Raji (cell line): ENCODE results near the gene MAML3.

Source experiments
- POLR2A ChIP-seq: IDR thresholded peaks from 2 replicates; pipeline ENCODE4 v1.6.1; 2011; ENCODE audit warnings: low read depth, low read length, control low read depth; ENCODE audit not compliant: insufficient read depth

MAML3 gene

DNA sequence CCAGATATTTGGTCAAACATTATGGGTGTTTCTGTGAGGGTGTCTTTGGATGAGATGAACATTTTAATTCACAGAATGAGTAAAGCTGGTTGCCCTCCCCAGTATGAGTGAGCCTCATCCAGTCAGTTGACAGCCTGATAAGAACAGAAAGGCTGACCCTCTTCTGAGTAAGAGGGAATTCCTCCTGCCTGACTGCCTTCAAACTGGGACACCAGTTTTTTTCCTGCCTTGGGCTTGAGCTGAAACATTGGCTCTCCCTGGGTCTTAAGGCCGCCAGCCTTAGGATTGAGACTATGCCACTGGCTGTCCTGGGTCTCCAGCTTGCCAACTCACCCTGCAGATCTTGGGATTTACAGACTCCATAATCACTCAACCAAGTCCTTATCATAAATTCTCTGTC, 14.5 kb upstream of the MAML3 start:
- TF ChIP-seq POLR2A, result no peak

DNA sequence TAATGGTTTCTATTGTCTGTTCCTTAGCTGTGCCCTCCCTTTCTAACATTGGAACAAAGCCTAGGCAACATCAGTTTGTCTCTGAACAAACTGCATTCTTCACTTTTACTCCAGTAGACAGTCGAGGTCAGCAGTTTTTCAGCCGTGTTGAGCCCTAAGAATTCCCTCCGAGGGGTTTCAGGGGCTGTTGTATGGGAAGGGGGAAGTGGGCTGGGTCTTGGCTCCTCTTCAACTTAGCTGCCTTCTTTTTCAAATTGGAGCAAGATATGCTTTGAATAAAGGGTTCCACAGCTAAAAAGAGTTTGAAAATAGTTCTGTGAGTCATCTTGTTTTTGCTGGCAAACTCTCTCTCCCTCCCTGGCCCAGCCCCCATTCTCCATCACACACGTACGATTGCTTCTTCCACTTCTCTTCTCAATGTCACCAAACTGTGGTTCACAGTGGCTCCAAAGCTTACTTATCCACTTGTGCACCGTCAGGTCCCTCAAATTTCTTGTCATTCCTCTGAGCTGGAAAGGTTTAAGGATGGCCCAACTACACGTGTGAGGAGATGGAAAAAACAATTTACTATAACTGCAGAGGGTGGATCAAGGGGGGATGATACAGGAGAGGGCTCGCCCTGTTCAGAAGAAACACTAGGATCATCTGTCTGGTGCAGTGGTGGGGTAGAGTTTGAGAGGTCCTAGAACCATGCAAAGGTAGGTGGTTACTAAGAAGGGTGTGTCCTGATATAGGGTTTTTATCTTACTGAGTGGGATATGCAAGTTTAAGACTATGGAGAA, 9.2 kb upstream of the MAML3 start:
- TF ChIP-seq POLR2A, result no peak

DNA sequence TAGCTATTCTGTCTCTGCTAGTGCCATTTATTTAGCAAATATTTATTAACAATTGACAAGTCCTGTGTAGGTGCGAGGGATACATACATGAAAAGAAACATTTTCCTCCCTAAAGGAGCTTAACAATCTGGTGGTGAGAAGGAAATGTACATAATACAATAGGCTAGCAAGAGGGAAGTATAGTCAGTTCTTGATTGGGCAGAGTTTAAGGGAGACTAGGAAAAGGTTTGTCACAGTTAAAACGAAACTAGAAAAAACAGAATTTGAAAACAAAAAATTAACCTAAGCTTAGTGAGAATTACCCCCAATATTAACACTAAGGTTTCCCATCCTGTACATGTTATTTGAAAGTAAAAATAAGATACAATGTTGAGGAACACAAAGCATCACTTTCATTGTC, 8.6 kb upstream of the MAML3 start:
- TF ChIP-seq POLR2A, result no peak

DNA sequence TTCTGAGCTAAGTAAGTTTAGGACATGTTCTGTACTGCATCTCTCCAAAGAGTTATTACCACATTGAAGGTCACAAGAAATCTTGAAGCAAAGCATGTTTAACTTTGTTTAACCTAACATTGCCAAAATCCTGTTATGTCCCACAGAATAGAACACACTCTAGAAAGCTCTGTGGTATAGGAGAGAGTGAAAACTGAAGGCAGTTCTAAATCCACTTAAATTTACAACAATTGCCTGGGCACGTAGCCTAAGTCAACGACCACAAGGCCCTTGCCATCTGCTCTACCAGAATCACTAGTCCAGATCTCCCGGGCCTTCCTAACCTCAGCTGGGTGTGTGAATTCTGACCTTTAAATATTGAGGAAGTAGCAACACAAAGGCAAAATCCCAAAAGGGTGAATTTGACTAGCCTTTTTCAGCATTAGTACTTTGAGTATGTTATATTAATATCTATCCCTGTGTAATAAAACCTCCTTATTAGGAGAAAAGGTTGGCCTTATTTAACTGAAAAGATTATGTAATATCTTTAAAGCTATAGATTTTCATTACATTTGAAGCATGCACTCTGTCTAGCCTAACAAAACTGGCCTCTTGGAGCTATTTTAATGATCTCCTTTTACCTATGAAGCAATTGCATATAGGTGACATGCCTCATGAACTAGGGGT, 4.5 kb upstream of the MAML3 start:
- TF ChIP-seq POLR2A, result no peak

DNA sequence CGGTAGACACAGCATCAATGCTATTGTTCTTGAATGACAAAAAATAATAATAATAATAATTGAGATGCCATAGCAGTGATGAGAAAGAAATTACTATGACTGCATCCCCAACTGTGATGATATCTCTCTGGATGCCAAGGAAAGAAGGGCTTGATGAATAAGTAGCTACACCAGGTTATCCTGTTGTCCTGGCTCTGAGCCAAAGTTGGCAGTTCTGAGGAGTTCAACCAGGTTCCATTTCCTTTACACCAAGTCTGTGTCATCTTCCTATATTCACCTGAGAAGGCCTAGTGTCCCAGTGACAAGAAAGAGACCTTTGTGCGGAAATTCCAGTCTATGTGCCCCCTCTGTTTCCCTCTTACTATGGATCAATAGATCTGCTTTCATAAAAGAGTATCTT, 3.4 kb upstream of the MAML3 start:
- TF ChIP-seq POLR2A, result no peak

DNA sequence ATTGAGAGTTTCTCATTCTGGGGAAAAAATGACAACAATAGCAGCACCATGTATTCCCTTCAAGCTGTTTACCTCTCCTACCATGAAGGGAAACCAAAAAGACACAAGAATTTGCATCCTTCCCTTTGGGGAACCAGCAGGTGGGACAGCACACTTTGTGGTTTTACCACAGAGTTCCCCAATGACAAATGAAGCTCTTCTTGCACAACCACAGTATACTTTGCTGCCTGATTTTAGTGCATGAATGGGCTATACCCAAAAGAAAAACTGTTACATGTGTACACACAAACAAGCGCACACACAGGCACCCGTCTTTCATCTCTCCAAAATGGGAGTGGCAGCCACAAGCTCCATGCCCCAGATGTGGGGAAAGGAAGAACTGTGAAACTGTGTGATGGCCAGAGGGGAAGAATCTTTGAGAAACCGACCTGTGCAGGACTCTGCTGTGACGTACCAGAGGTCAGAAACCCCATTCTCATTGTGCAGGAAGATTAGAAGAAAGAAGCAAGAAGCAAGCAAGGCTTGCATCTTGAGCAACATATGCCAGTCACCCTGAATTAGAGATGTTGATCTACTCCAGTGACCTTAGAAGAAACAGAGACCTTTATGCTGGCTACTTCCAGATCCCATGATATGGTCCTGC, 2.7 kb upstream of the MAML3 start:
- no peak for TF ChIP-seq POLR2A

DNA sequence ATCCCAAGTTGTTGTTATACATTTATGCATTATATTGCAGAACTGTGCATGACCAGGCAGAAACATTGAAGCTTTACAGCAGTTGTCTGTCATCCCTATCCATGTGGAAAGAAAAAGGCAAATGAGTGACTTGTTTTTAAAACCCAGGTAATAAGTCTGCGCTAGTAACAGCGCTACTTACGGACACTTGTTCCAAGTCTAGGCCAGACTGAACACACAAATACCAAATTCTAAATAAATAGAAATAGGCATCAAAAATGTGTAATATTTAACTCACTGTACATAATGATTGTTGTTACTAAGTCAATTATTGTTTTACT, 548 bp upstream of the MAML3 start:
- no peak for TF ChIP-seq POLR2A

DNA sequence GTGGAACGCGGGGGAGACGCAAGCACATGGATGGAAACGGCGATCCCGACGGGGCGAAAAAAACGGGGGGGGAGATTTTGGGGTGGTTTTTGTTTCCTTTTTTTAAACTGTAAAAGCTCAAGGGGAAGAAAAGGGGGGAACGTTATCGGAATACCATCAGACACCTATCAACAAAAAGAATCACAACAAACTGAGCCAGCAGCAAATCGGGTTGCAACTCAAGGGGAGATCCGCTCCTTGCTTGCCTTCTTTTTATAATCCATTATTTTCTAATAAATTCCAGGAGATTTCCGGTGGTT, 616 bp downstream of the MAML3 start:
- no peak for TF ChIP-seq POLR2A

DNA sequence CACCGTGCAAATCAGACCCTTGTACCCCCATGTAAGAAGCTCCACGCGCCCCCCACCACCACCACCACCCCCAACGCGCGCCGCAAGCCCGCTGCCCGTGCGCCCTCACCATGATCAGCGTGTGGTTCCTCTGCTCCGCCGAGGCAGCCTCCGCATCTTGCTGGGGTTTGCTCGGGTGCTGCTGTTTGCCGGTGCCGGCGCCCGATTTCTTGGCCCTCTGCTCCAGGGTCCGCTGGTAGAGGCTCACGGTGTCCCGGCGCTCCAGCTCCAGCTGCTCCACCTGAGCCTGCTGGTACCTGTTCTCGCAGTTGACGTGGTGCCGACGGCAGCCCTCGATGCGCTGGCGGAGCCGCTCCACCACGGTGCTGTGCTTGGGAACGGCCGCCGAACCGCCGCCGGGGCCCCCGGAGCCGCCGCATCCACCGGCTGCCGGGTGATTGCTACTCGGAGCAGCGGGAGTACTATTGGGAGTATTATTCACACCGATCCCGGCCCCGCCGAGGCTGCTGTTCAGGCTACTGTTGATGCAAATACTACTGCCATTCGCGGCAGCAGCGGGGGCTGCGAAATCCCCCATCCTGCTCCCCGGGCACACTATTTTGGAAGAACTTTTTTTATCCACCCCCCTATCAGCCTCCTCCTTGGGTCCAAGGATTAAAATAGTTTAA, 1.1 kb downstream of the MAML3 start:
- TF ChIP-seq POLR2A, result no peak

DNA sequence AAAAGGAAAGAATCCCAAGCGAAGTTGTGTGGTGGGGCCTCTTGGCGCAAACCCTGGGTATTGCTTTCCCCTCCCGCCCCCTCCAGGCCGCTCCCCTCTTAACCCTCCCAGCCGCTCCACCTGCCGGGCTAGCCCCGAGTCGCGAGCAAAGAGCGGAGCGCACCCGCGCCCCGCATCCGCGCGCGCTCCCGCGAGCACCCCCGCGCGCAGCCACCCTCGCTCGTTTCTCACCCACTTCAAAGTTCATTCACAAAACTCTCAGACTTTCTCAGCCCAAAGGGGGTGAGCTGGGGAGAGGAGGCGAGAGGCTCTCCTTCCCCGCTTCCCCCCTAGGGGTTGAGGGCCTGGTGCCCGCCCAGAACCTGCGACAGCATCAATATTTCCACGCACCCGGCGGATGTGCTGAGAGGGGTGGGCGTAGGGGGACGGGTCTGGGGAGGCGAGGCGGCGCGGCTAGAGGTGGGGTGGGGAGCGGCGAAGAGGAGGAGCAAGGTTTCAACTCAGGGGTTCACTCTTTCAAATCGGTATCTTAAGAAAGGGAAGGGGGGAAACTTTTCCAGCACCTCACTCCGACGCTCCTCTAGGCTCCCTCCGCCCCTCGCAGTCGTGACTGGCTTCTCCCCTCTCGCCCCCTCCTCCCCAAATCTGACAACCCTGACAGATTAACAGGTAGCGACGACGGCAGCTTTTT, 1.8 kb downstream of the MAML3 start:
- TF ChIP-seq POLR2A, result no peak

DNA sequence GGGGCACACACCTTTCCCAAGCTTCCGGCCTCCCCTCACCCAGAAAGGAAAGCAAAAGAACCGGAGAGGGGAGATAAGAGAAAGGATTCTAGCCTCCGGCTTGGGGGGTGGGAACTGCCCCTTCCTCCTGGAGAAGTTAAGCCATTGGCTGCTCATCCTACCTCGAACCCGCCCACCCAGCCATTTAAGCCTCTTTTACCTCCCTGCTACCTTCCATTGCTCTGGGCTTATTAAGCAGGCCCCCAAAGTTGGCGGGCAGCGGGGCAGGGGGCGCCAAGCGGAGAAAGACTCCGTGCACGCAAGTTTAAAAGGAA, 2.3 kb downstream of the MAML3 start:
- TF ChIP-seq POLR2A, result 0 out of 2 replicates have a peak, but pooled peaks have one; percentile 18

DNA sequence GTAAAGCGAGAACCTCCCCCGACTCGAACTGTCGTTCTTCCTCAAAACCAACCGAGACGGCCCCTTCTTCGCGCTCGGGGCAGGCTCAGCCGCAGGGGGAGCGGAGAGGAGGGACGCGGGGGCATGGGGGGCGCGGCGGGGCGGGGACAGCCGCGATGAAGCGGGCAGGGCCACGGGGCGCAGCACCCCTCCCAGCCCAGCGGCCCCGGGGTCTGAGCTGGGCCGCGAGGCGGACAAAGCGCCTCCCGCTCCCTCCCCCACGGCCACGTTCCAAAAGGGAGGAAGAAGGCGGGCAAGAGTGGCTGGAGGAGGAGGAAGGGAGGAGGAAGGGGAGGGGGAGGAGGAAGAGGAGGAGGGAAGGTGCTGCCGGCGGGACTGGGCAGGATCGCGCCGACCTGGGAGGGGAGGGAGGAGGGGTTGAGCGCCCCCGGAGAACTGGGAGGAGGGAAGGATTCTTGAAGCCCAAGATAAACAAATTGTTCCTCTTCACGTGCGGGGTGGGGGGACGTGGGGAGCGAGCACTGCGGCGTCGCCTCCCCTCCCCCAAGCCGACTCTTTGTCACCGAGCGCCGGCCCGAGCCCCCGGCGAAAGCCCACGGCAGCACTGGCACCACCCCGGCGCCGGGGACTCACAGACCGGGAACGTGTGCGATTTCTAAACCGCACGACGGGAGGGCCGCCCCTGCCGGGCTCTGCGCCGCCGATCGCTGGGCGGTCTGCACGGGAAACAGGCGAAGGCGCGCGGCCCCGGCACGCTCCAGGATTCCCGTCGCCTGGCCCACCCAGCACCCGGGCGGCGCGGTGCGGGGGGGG, 2.9 kb downstream of the MAML3 start:
- TF ChIP-seq POLR2A, result 0 out of 2 replicates have a peak, but pooled peaks have one; percentile 16

DNA sequence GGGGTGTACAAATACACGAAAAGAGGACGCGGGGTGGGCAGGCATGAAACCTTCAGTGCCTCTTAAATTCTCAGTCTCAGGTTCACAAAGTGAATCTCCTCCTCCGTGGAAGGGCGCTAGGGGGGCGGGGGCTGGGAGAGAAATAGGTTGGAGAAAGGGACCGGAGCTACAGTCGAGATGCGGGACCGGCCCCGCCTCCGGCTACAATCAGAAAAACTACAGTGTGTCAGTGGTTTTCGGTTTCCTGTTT, 3.4 kb downstream of the MAML3 start:
- no peak for TF ChIP-seq POLR2A

DNA sequence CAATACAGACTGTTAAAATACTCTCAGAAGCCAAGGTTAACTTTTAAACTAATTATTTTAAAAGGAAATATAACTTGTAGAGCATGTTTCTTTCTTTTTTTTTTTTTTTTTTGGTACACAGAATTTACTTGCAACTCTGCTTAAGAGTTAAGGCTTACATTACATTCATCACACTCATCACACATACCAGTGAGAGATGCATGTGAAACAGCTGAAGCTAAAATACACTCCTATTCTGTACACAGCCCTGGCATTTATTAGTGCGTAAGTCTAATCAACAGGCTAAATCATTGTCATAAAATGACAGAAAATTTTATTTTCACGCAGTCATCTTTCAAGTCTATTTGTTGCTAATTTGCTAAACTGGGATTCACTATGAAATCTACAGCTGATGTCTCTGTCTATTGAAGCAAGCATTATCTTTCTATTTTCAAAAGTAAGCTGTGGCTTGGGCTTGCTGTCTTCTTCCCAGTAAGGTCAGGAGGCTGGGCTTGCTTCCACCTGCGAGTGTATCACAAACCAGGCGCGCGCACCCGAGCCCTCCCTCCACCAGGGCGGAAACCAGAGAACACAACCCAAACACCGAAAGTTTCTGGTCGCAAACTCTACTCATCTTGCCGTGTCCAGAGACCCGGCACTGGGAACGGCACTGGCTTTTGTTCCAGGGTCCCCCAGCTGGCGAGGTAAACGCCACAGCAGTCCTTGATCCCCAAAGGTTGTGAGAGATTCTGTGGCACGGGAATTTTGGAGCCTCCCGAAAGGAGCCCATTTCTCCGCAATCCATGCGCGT, 3.9 kb downstream of the MAML3 start:
- no peak for TF ChIP-seq POLR2A

DNA sequence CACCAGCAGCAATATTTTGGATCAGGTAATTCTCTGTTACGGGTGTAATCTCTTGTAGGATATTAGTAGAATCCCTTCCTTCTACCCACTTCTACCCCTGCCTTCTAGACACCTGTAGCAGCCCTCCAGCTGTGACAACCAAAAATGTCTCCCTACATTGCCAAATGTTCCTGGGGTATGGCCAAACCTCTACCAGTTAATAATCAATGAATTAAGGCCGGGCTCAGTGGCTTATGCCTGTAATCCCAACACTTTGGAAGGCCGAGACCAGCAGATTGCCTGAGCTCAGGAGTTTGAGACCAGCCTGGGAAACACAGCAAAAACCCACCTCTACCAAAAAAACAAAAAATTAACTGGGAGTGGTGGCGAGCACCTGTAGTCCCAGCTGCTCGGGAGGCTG, 9.9 kb downstream of the MAML3 start:
- no peak for TF ChIP-seq POLR2A
